Ectodermal cell (in vitro differentiated cells): Measurements from ENCODE around the gene TMEM131L.

Experiments used
- H3K27ac ChIP-seq: 2 replicates; pipeline ENCODE4 v1.7.0; 2013; ENCODE audit warnings: mild to moderate bottlenecking, low read depth, low read length; ENCODE audit not compliant: insufficient read depth, poor library complexity, severe bottlenecking
- H3K27me3 ChIP-seq: 2 replicates; pipeline ENCODE4 v1.7.0; 2013; ENCODE audit warnings: mild to moderate bottlenecking, low read length; ENCODE audit not compliant: insufficient read depth, control insufficient read depth, poor library complexity, severe bottlenecking
- H3K36me3 ChIP-seq: one replicate; pipeline ENCODE4 v1.7.0; 2013; ENCODE audit warnings: low read length; ENCODE audit not compliant: control insufficient read depth, insufficient read depth
- H3K4me1 ChIP-seq: one replicate; pipeline ENCODE4 v1.7.0; 2013; ENCODE audit warnings: low read length; ENCODE audit not compliant: control insufficient read depth, insufficient read depth
- H3K4me3 ChIP-seq: 2 replicates; pipeline ENCODE4 v1.7.0; 2013; ENCODE audit warnings: low read depth, low read length, control low read depth; ENCODE audit not compliant: insufficient read depth
- H3K9me3 ChIP-seq: 2 replicates; pipeline ENCODE4 v1.7.0; 2013; ENCODE audit warnings: mild to moderate bottlenecking, low read length, moderate library complexity; ENCODE audit not compliant: control insufficient read depth
- WGBS, 2 experiments: methylation state at CpG; one replicate each; pipeline ENCODE4 v1.1.7; 2013; ENCODE audit warnings: missing lambda C conversion rate in 2 of 2; 5-methylcytosine and 5-hydroxymethylcytosine counted together

Gene TMEM131L

GRCh38 chr4:153684971-153685371 is 218.8 kb downstream of the TMEM131L start:
- peak overlapping the region; percentile 33 for H3K4me3 ChIP-seq

More at GRCh38 chr4:153684971-153685371, 218.8 kb downstream of the TMEM131L start:
- Histone ChIP-seq H3K4me1 (no peaks in the 10 kb centered on the region), H3K27me3 (peaks cover 50% of the 10 kb centered on the region), H3K27ac (no peak overlapping the region), H3K9me3 (no peaks in the 10 kb centered on the region), H3K36me3 (no peaks in the 10 kb centered on the region)
- 15 to 22% methylated on average over 7 to 9 of the region's 9 CpGs for WGBS, 2 experiments
